Breast epithelium (tissue), 3 donors: ENCODE data around the gene ME3.

Source experiments
- POLR2A ChIP-seq: fragments of 450-650 bp; IDR thresholded peaks from one replicate; pipeline ENCODE4 v1.6.1; 2016; ENCODE audit warnings: antibody characterized with exemption, mild to moderate bottlenecking, moderate library complexity
- POLR2AphosphoS5 ChIP-seq, 3 donors: sonication (generic); formaldehyde crosslinking; IDR thresholded peaks; one replicate each; pipeline ENCODE4 v1.6.1; 2017; ENCODE audit warnings: antibody characterized with exemption in 3 of 3
- TF ChIP-seq, protein P1 (sequence below), 3 donors: fragments of 450-650 bp; IDR thresholded peaks; one replicate each; pipeline ENCODE4 v1.5.1; 2016 to 2017; ENCODE audit warnings: antibody characterized with exemption in 3 of 3, mild to moderate bottlenecking in 3 of 3, moderate library complexity in 3 of 3

DNA sequence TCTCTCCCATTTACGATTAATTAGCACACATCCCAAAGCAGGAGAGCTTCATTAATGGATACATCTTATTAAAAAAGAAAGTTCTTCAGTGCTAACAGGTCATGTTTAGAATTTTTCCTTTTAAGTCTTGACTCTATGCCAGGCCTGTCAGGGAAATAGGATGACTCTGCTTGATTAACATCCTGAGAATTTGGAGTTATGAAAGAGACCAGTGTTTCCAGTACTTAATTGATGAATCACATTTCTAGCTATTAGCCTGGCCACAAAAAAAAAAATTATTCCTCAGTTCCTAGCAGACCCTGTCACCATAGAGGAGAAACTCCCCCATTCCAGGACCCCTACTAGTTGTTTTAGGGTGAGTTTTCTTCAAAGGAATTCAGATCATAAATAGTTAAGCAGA is 23.6 kb upstream of the ME3 start:
- TF ChIP-seq, protein P1, sequence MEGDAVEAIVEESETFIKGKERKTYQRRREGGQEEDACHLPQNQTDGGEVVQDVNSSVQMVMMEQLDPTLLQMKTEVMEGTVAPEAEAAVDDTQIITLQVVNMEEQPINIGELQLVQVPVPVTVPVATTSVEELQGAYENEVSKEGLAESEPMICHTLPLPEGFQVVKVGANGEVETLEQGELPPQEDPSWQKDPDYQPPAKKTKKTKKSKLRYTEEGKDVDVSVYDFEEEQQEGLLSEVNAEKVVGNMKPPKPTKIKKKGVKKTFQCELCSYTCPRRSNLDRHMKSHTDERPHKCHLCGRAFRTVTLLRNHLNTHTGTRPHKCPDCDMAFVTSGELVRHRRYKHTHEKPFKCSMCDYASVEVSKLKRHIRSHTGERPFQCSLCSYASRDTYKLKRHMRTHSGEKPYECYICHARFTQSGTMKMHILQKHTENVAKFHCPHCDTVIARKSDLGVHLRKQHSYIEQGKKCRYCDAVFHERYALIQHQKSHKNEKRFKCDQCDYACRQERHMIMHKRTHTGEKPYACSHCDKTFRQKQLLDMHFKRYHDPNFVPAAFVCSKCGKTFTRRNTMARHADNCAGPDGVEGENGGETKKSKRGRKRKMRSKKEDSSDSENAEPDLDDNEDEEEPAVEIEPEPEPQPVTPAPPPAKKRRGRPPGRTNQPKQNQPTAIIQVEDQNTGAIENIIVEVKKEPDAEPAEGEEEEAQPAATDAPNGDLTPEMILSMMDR (IDR thresholded peaks at IDR 0.05), result no peak
- TF ChIP-seq POLR2A (no peak), POLR2AphosphoS5 (IDR thresholded peaks at IDR 0.05) (no peak)
